Lung (tissue), 12 donors: Measurements from ENCODE around the gene FAIM2. TPM values are rescaled to one million over a fixed set of nuclear protein-coding genes. Genes with fewer than 3 reads are reported as not detected.

Source experiments
- ATAC-seq: fragments of 200-7000 bp; cut with Tn5 transposase; one replicate; pipeline ENCODE4 v1.9.1; 2020; ENCODE audit warnings: moderate number of reproducible peaks; ENCODE audit not compliant: insufficient read depth, low FRiP score
- DNase-seq, 3 donors: peaks; one replicate each; pipeline ENCODE4 v3.0.0-alpha.2; 2013 to 2017
- H3K27ac ChIP-seq, 2 donors: one replicate each; pipeline ENCODE4 v1.5.1; 2013; ENCODE audit warnings: mild to moderate bottlenecking in 2 of 2, moderate library complexity in 2 of 2, control low read depth in 1 of 2, inconsistent platforms in 1 of 2, low read depth in 1 of 2, low read length in 1 of 2
- H3K27me3 ChIP-seq, 3 donors: one replicate each; pipeline ENCODE4 v1.5.1; 2013; ENCODE audit warnings: low read length in 2 of 3; ENCODE audit not compliant: control insufficient read depth in 3 of 3, insufficient read depth in 3 of 3
- H3K36me3 ChIP-seq, 4 donors: one replicate each; pipeline ENCODE4 v1.5.1; 2013; ENCODE audit warnings: low read length in 4 of 4, mild to moderate bottlenecking in 1 of 4, moderate library complexity in 1 of 4; ENCODE audit not compliant: control insufficient read depth in 4 of 4, insufficient read depth in 4 of 4
- H3K4me1 ChIP-seq, 5 donors: one replicate each; pipeline ENCODE4 v1.5.1; 2013; ENCODE audit warnings: low read length in 5 of 5, mild to moderate bottlenecking in 2 of 5, moderate library complexity in 1 of 5; ENCODE audit not compliant: control insufficient read depth in 5 of 5, insufficient read depth in 5 of 5
- H3K4me3 ChIP-seq: one replicate; pipeline ENCODE4 v1.5.1; 2013; ENCODE audit warnings: mild to moderate bottlenecking, control low read depth, moderate library complexity
- H3K9ac ChIP-seq, 2 donors: one replicate each; pipeline ENCODE4 v1.5.1; 2013; ENCODE audit warnings: low read length in 2 of 2, control low read depth in 1 of 2; ENCODE audit not compliant: insufficient read depth in 1 of 2
- H3K9me3 ChIP-seq, 4 donors: one replicate each; pipeline ENCODE4 v1.5.1; 2013; ENCODE audit warnings: low read length in 3 of 4, mild to moderate bottlenecking in 1 of 4, moderate library complexity in 1 of 4; ENCODE audit not compliant: control insufficient read depth in 4 of 4, insufficient read depth in 3 of 4
- WGBS, 2 donors: extraction: QIAGEN DNeasy Blood & Tissue Kit; methylation state at CpG; one replicate each; pipeline ENCODE4 v1.1.7; 2013; 5-methylcytosine and 5-hydroxymethylcytosine counted together
- polyA plus RNA-seq, 2 donors: library from polyadenylated mRNA; stranded (reverse); fragments of 200-250 nt; gene quantifications; one replicate each; pipeline ENCODE4 v1.2.1, GENCODE V29; 2013
- total RNA-seq, 2 donors: library from RNA; depleted of rRNA in 1 of 2; stranded (reverse); fragments of >200 nt in 1 of 2; gene quantifications; one replicate each; pipeline ENCODE4 v1.2.1, GENCODE V29; 2014 to 2021
- TF ChIP-seq, protein P1 (sequence below): IDR thresholded peaks from 2 replicates; pipeline ENCODE4 v1.5.1; 2012; ENCODE audit warnings: mild to moderate bottlenecking; ENCODE audit errors: control extremely low read depth, extremely low read depth
- donor health status: control.
- donor health status: control.
- donor health status: Bipolar disorder and iron deficiency.
- donor health status: healthy.
- donor health status: DM: yes; HTN: yes; CAD: no.

FAIM2 gene
- total and polyA plus RNA-seq, 4 donors, result 0.46 to 1.4 (median 0.55) TPM

DNA sequence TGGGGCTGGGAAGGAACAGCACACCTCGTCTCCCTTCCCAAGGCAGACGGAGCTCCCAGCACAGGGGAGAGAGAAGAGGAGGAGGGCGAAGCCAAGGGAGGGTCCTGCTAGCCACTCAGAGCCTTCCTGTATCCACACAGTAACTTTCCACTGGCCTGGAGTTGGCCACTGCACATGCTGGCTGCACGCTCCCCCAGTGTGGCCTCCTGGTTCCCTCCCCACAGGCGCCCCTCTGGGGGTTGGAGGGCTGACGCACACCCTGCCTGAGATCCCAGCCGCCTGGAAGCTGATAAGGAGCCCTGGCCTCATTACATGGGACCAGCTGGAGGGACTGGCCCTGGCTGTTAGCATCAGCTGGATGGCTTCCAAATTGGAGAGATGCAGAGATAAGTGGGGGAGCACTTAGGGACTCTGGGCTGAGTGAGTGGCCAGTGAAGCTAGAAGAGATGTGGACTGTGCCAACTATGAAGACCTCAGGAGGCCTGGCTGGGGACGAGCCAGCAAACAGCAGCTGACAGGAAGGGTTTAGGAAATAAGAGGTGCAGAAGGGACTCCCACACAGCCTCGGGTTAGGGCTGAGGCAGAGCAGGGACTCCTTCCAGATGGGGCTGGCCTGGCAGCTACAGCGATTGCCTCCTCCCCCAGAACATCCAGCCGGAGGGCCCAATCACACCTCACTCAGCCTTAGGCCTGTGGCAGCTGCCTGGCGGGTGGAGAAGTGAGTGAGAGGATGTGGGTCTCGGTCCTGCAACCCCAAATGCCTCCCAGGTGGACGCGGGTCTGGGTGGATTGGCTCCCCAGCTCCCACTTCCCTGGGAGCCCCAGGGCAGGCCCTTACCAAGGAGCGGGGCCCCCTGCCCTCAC lies 34.5 kb downstream of the FAIM2 start:
- TF ChIP-seq, protein P1, sequence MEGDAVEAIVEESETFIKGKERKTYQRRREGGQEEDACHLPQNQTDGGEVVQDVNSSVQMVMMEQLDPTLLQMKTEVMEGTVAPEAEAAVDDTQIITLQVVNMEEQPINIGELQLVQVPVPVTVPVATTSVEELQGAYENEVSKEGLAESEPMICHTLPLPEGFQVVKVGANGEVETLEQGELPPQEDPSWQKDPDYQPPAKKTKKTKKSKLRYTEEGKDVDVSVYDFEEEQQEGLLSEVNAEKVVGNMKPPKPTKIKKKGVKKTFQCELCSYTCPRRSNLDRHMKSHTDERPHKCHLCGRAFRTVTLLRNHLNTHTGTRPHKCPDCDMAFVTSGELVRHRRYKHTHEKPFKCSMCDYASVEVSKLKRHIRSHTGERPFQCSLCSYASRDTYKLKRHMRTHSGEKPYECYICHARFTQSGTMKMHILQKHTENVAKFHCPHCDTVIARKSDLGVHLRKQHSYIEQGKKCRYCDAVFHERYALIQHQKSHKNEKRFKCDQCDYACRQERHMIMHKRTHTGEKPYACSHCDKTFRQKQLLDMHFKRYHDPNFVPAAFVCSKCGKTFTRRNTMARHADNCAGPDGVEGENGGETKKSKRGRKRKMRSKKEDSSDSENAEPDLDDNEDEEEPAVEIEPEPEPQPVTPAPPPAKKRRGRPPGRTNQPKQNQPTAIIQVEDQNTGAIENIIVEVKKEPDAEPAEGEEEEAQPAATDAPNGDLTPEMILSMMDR, result no peak
- DNase-seq (peak; percentile 98 to 100 (median 100)), ATAC-seq (peak; percentile 20)
- WGBS, 2 donors, result 29 to 31% methylated on average over 16 of the region's 16 CpGs
- Histone ChIP-seq H3K27ac (peak overlapping the region; percentile 26 to 51), H3K9ac (no peak overlapping the region), H3K27me3 (no peaks in the 10 kb centered on the region), H3K4me1 (peaks cover 3 to 58% (median 34%) of the 10 kb centered on the region in 5 donors), H3K9me3 (no peaks in the 10 kb centered on the region), H3K36me3 (no peaks in the 10 kb centered on the region), H3K4me3 (no peak overlapping the region)

DNA sequence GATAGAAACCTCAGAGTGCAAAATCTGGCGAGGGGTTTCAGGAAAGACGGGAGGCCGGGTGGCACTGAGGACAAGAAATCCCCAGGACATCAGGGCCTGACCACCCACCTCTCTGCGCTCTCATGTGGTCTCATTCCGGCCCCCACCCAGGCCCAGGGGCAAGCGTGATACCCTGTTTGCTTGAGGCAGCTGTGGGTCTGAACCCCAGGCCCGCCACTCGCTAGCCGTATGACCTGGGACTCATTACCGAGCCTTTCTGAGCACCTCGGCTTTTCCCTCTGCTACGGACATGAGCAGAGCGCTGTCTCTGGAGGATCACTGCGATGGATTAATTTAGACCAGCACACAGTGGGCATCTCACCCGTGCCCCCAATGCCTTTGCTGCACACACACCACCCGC lies 35.3 kb downstream of the FAIM2 start:
- Histone ChIP-seq H3K9ac (no peak overlapping the region), H3K4me3 (no peak overlapping the region), H3K36me3 (no peaks in the 10 kb centered on the region), H3K27me3 (no peaks in the 10 kb centered on the region), H3K4me1 (peaks cover 3 to 53% (median 30%) of the 10 kb centered on the region in 5 donors), H3K9me3 (no peaks in the 10 kb centered on the region), H3K27ac (peak overlapping the region; percentile 2 to 26)
- TF ChIP-seq, protein P1, result no peak
- 89 to 93% methylated on average over 13 to 16 of the region's 16 CpGs for WGBS, 2 donors
- DNase-seq (no peak), ATAC-seq (no peak)

DNA sequence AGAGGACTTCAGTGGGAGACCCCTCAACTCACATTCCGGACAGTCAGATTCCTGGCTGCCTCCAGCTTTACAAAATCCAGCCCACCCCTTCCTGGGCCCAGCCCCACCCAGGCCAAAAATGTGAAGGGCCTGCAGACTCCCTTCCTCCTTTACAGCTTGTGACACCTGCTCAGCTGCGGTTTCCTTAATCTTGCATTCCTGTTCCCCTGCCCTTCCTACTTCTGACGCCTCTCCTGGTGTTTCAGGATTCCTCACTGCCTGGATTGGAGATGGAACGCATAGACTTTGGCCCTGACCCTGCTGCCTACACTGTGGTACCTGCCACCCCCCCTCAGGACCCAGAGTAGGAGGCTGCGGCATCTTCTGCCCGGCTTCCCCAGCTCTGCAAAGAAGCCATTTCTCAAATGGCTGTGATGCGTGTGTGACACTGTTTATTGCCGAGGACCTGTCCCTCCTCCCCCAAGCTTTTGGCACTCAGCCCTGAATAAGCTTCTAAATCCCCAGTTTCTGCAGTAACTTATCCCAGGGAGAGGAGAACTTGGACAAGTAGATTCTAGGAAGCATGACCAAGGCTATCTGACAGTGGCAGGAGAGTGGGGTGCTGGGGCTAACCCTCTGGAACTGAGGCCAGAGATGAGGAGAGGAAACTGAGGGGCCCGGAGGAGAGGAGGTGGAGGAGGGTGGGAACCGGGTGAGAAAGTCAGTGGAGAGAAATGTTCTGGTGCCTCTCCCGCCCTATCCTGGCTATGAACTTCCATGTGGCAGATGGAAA lies 35.9 kb downstream of the FAIM2 start:
- H3K36me3 ChIP-seq, result no peaks in the 10 kb centered on the region
- peak overlapping the region in 1 of 2 donors; percentile 37 for H3K27ac ChIP-seq
- H3K27me3 ChIP-seq, result no peaks in the 10 kb centered on the region
- DNase-seq (peak; percentile 20 to 37 (median 25)), ATAC-seq (peak; percentile 23)
- H3K9ac ChIP-seq, result no peak overlapping the region
- H3K9me3 ChIP-seq, result no peaks in the 10 kb centered on the region
- H3K4me3 ChIP-seq, result no peak overlapping the region
- TF ChIP-seq, protein P1, result no peak
- WGBS, 2 donors, result 50 to 59% methylated on average over 11 of the region's 11 CpGs
- H3K4me1 ChIP-seq, result peaks cover 0 to 46% (median 26%) of the 10 kb centered on the region in 5 donors
